Medulla oblongata (tissue), 1 donor: ENCODE data around the gene EYA3.

Experiments
- DNase-seq: peaks from one replicate; pipeline ENCODE4 v3.0.0-alpha.2; 2015; ENCODE audit errors: extremely low spot score

EYA3 gene

GRCh38 chr1:28088168-28088961, at the start of gene EYA3:
Gene EYA3, minus strand, starts transcription at chr1:28088610. Its CDS starts 30,584 bp downstream, at chr1:28058026.
- peak; percentile 98 for DNase-seq

DNA sequence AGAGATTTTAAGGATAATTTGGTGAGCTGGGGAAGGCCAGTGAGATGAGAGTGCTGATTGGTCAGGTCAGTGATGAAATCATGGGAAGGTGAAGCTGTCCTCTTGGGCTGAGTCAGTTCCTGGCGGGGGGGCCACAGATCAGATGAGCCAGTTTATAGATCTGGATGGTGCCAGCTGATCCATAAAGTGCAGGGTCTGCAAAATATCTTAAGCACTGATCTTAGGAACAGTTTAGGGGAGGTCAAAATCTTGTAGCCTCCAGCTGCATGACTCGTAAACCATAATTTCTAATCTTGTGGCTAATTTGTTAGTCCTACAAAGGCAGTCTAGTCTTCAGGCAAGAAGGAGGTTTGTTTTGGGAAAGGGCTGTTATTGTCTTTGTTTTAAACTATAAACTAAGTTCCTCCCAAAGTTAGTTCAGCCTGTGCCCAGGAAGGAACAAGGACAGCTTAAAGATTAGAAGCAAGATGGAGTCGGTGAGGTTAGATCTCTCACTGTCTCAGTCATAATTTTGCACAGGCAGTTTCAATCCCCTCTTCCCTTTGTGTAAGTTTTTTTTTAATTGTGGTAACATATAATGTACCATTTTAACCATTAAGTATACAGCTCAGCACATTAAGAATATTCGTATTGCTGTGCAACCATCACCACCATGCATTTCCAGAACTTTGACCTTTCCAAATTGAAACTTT, 48.7 kb upstream of the EYA3 start:
- DNase-seq, result no peak

DNA sequence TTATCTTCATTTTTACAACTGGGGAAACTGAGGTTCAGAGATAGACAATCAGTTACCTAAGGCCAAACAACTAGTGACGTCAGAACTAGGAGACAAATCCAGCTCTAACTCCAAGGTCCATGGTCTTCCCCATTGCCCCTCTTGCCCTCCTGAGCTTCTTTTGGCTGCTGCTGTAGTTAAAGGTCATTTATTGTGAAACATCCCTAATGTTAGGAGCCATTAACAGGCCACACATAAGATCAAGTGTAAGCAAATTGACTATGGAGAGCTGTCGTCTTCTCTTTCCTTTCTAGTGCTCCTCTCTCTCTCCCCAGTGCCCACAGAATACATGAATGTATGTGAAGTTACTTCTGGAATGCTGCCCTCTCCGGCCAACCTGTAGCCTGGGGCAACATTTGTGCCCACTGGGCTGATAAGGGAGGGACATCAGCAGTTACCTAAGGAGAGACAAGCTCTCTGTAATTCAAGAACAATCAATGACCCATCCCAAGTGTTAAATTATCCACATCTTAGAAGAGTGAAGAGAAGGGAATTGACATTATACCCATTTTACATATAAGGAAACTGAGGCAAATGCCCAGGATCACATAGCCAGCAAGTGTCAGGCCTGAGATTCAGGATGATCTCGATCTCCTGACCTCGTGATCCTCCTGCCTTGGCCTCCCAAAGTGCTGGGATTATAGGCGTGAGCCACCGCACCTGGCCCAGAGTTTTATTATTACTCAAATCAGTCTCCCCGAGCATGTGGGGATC, 47.9 kb upstream of the EYA3 start:
- no peak for DNase-seq

DNA sequence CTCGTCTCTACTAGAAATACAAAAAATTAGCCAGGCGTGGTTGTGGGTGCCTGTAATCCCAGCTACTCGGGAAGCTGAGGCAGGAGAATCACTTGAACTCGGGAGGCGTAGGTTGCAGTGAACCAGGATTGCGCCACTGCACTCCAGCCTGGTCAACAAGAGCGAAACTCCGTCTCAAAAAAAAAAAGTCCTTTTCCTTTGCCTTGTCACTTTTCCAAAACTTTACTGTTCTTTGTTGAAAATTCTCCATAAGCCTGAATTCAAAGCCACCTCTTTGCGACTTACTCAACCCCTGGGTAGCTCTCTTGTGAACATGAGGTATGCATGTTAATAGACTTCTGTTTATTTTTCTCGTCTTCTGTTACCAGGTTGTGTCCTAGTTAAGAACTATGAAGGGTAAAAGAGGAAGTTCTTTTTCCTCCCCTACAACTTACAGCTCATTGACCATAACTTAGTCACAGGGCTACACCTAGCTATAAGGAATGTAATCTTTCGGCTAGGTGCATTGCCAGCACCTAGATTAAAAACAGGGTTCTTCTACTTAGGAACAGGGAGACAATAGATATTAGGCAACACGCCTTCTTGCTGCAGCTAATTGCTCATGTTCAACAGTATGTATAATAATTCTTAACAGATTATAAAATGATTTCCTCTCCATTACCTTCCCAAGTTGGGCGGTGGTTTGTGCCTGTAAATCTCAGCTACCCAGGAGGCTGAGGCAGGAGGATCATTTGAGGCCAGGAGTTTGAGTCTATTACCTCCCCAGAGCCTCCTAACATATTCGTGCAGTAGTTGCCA, 47.2 kb upstream of the EYA3 start:
- DNase-seq, result no peak

GRCh38 chr1:28134651-28135207, 46.3 kb upstream of the EYA3 start:
- DNase-seq, result no peak

GRCh38 chr1:28132171-28133167, 44.1 kb upstream of the EYA3 start:
- no peak for DNase-seq

DNA sequence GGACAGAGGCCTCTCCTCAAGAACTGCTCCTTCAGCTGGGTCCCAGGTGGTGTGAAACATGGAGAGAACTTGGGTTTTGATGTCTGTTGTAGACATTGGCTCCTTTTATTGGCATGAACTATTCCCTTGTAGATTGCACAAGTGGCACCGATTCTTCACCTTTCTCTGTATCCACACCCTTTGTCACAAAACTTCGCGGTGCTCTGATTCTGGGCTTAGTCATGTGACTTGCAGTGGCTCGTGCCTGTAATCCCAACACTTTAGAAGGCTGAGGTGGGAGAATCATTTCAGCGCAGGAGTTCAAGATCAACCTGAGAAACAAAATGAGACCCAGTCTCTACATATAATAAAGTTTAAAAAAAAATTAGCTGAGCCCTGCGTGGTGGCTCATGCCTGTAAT, 42.5 kb upstream of the EYA3 start:
- DNase-seq, result no peak

DNA sequence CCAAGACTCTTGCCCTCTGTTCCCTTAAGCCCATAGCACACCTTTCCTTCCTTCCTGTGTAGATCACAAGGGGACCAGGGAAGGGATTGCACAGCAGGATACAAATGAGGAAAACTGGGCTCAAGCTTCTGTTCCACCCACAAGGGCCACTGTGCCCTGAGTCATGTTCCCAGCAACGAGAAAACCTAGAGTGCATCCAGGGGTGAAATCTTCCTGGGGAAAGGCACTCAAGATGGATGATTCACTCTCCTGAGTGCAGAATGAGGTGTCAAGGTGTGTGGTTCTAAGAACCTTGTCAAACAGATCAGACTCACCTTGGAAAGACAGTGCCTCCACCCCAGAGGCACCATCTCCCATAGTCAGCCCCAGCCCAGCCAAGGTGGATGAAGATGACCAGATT, 40.7 kb upstream of the EYA3 start:
- DNase-seq, result no peak

DNA sequence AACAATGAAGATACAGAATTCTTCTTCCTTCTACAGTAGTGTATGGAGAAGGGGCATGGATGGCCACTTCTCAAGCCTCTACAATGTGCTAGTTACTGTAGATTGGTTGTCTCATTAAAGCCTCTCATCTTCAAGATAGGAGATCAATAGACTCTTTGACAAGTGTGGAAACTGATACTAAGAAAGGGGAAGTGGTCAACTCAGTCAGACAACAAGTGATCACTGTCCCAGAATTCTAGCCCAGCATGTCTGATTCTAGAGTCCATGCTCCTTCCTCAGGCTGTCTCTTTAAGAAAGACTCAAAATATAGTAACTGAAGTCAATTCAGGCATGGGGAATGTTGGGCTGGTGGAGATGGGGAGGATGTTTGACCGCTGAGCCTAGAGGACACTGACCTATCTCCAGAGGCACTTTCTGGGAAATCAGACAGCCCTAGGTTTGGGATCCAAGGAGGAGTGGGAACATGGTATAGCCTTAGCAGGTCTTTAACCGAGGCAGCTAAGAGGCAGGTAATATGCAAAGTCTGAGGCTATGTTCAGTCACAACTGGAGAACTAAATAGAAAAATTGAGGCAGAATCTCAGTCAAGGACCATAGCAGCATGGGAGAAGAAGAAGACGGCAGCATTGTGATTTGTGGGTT, 39.3 kb upstream of the EYA3 start:
- peak; percentile 71 for DNase-seq

- peak; percentile 64 for DNase-seq
These were observed 38.5 kb upstream of the EYA3 start for GRCh38 chr1:28126783-28127490.

GRCh38 chr1:28126212-28126611, 37.8 kb upstream of the EYA3 start:
- DNase-seq, result no peak

GRCh38 chr1:28123461-28123961, 35.1 kb upstream of the EYA3 start:
- peak; percentile 61 for DNase-seq

GRCh38 chr1:28122183-28122582, 33.8 kb upstream of the EYA3 start:
- DNase-seq, result no peak

DNA sequence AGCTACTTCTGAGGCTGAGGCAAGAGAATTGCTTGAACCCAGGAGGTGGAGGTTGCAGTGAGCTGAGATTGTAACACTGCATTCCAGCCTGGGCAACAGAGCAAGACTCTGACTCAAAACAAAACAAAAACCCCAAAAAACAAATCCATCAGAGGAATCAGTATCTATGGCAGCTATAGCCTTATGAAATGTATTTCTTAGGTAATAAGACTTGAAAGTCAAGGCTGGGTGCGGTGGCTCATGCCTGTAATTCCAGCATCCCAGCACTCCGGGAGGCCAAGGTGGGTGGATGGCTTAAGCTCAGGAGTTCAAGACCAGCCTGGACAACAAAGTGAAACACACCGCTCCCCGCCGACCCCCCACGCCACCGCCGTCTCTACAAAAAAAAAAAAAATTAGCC, 31.1 kb upstream of the EYA3 start:
- DNase-seq, result no peak

- DNase-seq, result no peak
These were observed 30.4 kb upstream of the EYA3 start for GRCh38 chr1:28118640-28119307.

- DNase-seq, result peak; percentile 49
These were observed 26.9 kb upstream of the EYA3 start for GRCh38 chr1:28115267-28115666.

DNA sequence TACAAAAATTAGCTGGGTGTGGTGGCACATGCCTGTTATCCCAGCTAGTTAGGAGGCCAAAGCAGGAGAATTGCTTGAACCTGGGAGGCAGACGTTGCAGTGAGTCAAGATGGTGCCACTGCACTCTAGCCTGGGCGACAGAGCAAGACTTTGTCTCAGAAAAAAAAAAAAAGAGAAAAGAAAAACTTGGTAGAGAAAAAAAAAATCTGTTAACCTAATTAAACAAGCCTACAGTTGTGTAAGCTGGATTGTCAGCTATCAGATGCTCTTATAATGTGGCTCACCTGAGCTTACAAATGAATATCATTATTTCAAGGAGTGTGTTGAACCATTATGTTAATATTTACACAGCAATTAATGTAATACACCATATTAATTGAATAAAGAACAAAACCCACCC, 26.4 kb upstream of the EYA3 start:
- DNase-seq, result no peak

- DNase-seq, result no peak
These were observed 24.8 kb upstream of the EYA3 start for GRCh38 chr1:28113242-28113572.
